Bronchial epithelial cell (primary cell): ENCODE data around the gene BRIP1. TPM values are rescaled to one million over a fixed set of nuclear protein-coding genes. Genes with fewer than 3 reads are reported as not detected.
"Not testable (repeated sequence)": the region's sequence is repeated elsewhere in the genome, so short reads cannot be mapped to it uniquely, and the experiment has no call there.

Source experiments
- DNase-seq: peaks from one replicate; pipeline ENCODE4 v3.0.0-alpha.2; 2010; ENCODE audit warnings: low read depth
- FAIRE-seq: peaks from 2 replicates; lab custom pipeline; 2011; peaks lifted over from hg19 to GRCh38; lab: Jason Lieb, UNC
- H3K27me3 ChIP-seq: 2 replicates; pipeline ENCODE4 v1.5.1; 2011; ENCODE audit warnings: low read length; ENCODE audit not compliant: control insufficient read depth, insufficient read depth
- H3K36me3 ChIP-seq: 2 replicates; pipeline ENCODE4 v1.5.1; 2011; ENCODE audit warnings: low read length; ENCODE audit not compliant: control insufficient read depth, insufficient read depth
- H3K4me3 ChIP-seq: 2 replicates; pipeline ENCODE4 v1.5.1; 2011; ENCODE audit warnings: mild to moderate bottlenecking, low read depth, low read length, control low read depth
- total RNA-seq: library from RNA; depleted of rRNA; stranded (reverse); fragments of >200 nt; gene quantifications from 2 replicates; pipeline ENCODE4 v1.2.1, GENCODE V29; 2014
- TF ChIP-seq, protein P1 (sequence below): IDR thresholded peaks from 2 replicates; pipeline ENCODE4 v1.5.1; 2011; ENCODE audit warnings: mild to moderate bottlenecking, moderate library complexity, low read length, control low read depth, inconsistent platforms; ENCODE audit not compliant: insufficient read depth, severe bottlenecking

The BRIP1 gene
- total RNA-seq, 1 donor from 2014 or later, result 1.1 TPM

DNA sequence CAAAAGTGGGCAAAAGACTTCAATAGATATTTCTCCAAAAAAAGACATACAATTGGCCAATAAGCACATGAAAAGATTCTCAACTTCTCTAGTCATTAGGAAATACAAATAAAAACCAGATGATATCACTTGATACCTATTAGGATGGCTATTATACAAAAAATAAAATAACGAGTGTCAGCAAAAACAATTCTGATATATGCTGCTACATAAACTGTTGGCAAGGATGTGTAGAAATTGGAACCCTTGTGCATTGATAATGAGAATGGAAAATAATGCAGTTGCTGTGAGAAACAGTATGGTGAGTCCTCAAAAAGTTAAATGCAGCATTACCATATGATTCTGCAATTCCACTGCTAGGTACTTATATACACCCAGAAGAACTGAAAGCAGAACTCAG, 80.6 kb downstream of the BRIP1 start:
- TF ChIP-seq, protein P1, sequence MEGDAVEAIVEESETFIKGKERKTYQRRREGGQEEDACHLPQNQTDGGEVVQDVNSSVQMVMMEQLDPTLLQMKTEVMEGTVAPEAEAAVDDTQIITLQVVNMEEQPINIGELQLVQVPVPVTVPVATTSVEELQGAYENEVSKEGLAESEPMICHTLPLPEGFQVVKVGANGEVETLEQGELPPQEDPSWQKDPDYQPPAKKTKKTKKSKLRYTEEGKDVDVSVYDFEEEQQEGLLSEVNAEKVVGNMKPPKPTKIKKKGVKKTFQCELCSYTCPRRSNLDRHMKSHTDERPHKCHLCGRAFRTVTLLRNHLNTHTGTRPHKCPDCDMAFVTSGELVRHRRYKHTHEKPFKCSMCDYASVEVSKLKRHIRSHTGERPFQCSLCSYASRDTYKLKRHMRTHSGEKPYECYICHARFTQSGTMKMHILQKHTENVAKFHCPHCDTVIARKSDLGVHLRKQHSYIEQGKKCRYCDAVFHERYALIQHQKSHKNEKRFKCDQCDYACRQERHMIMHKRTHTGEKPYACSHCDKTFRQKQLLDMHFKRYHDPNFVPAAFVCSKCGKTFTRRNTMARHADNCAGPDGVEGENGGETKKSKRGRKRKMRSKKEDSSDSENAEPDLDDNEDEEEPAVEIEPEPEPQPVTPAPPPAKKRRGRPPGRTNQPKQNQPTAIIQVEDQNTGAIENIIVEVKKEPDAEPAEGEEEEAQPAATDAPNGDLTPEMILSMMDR, result no peak
- Histone ChIP-seq H3K27me3 (no peaks in the 10 kb centered on the region), H3K36me3 (no peaks in the 10 kb centered on the region), H3K4me3 (no peak overlapping the region)
- DNase-seq, result no peak
- FAIRE-seq, result no peak

DNA sequence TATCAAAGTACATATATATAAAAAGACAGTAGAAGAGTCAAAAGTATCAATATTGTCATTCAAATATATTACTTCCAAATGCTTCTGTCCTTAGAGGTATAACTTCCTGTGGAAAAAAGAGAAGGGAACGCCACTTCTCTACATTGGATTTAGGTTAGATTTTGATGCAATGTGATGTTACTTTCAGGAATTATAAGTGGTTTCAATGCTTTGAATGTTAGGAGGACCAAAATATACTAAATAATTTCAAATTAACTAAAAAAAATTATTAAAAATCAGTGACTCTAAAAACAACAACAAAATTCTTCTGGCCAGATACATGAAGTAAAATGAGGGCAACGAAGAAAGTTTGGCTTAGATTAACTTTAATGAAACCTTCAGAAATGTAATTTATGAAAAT, 88.0 kb downstream of the BRIP1 start:
- FAIRE-seq (no peak), DNase-seq (no peak)
- Histone ChIP-seq H3K36me3 (no peaks in the 10 kb centered on the region), H3K27me3 (no peaks in the 10 kb centered on the region), H3K4me3 (no peak overlapping the region)
- TF ChIP-seq, protein P1, result no peak

DNA sequence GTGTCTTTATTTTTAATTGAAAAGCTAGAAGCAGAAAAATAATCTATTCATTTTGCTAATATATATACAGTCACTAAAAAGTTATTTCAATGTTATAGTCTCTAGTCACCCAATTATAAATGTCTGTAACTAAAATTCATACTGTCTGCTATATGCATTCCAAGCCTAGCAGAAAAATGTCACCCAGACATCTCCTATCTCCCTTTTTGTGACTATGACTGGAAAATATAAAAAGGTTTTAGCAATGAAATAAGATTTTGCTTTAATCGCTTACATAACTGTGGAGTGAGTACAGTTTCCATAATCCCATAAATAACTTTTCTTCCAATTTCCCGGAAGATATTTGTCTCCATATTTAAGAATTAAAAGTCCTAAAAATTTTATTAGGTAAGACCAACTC, 88.6 kb downstream of the BRIP1 start:
- DNase-seq (no peak), FAIRE-seq (no peak)
- no peaks in the 10 kb centered on the region for H3K36me3 ChIP-seq
- no peaks in the 10 kb centered on the region for H3K27me3 ChIP-seq
- TF ChIP-seq, protein P1, result no peak
- H3K4me3 ChIP-seq, result no peak overlapping the region

DNA sequence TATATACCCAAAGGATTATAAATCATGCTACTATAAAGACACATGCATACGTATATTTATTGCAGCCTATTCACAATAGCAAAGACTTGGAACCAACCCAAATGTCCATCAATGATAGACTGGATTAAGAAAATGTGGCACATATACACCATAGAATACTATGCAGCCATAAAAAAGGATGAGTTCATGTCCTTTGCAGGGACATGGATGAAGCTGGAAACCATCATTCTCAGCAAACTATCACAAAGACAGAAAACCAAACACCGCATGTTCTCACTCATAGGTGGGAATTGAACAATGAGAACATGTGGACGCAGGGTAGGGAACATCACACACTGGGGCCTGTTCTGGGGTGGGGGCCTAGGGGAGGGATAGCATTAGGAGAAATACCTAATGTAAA, 89.2 kb downstream of the BRIP1 start:
- DNase-seq, H3K4me3 ChIP-seq, H3K36me3 ChIP-seq, H3K27me3 ChIP-seq, FAIRE-seq: not testable (repeated sequence)

DNA sequence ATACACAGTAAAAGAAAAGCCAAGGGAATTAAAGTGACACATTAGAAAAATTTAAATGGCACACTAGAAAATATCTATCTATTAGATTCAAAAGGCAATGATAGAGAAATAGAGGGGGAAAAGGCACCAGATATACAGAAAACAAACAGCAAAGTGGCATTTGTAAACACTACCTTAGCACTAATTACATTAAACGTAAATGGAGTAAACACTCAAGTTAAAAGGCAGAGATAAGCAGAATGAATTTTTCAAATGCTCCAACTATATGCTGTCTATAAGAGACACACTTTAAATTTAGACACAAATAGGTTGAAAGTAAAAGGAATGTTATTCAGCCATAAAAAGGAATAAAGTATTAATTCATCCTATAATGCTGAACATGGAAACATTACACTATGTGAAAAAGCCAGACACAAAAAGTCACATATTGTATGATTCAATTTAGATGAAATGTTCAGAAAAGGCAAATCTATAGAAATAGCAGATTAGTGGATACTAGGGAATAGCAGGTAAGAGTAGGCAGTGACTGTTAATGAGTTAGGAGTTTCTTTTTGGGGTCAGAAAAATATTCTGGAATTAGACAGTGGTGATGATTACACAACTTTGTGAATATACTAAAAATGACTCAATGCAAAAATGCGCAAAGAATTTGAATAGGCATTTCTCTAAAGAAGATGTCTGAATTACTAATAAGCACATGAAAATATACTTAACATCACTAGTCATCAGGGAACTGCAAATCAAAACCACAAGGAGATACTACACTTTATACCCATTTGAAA, 92.4 kb downstream of the BRIP1 start:
- no peak for FAIRE-seq

DNA sequence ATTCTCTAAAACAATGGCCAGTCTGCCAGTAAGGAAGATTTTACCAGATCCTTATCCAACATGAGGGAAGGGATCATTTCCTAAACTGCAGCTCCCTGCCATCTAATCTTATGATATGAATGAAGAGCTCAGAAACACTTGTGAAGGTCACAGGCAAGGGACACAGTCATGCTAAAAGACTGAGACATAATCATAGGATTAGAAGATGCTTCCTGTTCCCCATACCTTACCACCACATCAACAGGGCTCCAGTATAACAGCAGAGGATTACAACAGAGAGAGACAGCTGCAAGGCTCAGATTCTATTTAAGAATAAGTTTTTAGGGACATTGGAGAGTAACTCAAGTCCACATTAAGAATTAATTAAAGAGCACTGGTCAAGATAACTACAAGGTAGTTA, 93.3 kb downstream of the BRIP1 start:
- Histone ChIP-seq H3K4me3 (no peak overlapping the region), H3K36me3 (no peaks in the 10 kb centered on the region), H3K27me3 (no peaks in the 10 kb centered on the region)
- no peak for DNase-seq
- TF ChIP-seq, protein P1, result no peak
- FAIRE-seq, result no peak

More for the DNA sequence above, 92.4 kb downstream of the BRIP1 start:
- no peaks in the 10 kb centered on the region for H3K27me3 ChIP-seq
- no peak for DNase-seq
- TF ChIP-seq, protein P1, result no peak
- H3K36me3 ChIP-seq, result no peaks in the 10 kb centered on the region
- no peak overlapping the region for H3K4me3 ChIP-seq
